ENCODE results near the gene AHNAK.
"Not testable (repeated sequence)": the region's sequence is repeated elsewhere in the genome, so short reads cannot be mapped to it uniquely, and the experiment has no call there.

GRCh38 chr11:62571493-62571892 lies 24.9 kb upstream of the AHNAK start:
- not testable (repeated sequence) for TF ChIP-seq CTCF, POLR2A, EP300 (IDR thresholded peaks at IDR 0.05)

Measured in ovary (tissue), 3 donors.